ENCODE data around the gene IL21.
"Not testable (repeated sequence)": the region's sequence is repeated elsewhere in the genome, so short reads cannot be mapped to it uniquely, and the experiment has no call there.

IL21 gene

DNA sequence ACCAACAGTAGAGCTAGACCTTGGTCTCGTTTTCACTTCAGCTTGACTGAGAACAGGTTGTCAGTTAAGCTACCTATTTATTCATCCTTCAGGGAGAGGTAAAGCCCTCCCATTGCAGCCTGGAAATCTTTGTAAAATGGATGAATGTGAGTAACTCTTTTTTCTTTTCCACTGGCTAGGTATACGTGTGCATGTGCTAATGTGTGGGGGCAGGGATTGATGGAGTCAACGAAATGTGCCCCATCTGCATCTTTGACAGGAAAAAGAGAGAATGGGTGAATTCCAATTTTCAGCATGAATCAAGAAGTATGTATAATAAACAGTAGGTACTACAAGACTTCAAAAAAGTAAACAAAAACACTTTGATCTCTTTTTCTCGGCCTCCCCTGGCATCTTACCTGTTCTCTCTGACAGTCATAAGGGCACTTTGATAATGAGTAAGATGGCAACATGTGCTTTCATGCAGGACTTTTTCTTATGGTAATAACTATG, at the start of gene IL21:
IL21 (minus strand) TSS at position 51 of the 492 bp plus-strand sequence. CDS start 55 bp downstream, outside the sequence.
- no peak for DNase-seq

DNA sequence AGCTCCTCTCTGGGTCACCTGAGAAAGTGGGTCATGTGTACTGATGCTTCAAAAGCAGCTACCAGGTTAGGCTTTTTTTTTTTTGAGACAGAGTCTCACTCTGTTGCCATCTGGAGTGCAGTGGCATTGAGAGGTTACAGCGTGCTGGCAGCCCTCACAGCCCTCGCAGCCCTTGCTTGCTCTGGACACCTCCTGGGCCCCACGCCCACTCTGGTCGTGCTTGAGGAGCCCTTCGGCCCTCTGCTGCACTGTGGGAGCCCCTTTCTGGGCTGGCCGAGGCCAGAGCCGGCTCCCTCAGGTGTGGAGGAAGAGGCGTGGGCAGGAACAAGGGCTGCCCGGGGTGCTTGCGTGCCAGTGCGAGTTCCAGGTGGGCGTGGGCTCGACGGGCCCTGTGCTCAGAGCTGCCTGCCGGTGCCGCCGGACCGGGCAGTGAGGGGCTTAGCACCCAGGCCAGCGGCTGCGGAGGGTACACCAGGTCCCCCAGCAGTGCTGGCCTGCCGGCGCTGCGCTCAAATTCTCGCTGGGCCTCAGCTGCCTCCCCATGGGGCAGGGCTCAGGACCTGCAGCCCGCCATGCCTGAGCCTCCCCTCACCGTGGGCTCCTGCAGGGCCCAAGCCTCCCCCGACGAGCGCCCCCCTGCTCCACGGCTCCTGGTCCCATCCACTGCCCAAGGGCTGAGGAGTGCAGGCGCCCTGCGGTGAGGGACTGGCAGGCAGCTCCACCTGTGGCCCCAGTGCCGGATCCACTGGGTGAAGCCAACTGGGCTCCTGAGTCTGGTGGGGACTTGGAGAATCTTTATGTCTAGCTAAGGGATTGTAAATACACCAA, 49.3 kb upstream of the IL21 start:
- no peak for DNase-seq

DNA sequence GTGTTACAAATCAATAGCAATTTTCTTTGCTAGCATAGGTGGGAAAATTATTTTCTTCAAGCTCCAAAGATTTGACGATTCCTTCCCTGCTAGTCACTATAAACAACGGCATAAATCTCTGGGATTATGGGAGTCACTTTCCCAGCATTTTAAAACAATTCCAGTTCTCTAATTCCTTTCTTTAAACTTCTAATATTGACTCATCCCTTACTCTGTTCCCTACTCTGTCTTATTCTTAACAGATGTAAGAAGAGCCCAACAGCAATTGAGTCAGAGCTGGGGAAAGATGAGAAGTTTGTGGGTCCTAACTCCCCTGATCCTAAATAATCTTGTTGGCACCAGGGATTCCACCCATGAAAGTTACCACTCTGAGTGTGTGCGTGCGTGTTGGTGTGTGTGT, 47.4 kb upstream of the IL21 start:
- no peak for DNase-seq

DNA sequence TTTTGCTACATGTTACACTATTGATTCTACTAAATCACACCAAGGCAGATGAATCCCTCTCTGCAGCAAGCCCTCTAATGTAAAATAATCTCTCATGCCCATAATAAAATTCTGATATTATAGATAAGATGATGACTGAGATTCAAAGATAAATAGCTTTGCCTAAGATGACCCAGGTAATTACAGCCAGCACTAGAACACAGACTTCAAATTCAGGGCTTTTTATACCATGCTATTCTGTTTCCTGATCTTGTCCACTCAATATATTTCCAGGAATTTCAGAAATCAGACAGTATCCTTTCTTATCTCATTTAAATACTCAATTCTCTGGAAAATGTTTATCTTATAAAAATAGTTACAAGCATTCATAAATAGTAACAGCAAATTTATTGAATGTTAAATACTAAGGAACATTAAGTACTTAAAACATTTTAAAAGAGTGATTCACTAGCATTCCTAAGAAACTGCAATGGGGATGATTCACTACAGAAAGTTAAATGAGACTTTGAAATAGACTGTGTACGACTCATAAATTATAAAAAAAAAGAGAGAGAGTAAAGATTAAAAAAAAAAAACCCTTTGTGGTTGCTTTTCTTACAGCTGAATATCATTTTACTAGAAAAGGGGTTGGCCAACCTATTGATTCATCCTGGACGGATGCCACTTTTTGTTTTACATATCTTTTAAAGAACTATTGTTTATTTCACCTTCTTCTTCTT, 45.8 kb upstream of the IL21 start:
- no peak for DNase-seq

DNA sequence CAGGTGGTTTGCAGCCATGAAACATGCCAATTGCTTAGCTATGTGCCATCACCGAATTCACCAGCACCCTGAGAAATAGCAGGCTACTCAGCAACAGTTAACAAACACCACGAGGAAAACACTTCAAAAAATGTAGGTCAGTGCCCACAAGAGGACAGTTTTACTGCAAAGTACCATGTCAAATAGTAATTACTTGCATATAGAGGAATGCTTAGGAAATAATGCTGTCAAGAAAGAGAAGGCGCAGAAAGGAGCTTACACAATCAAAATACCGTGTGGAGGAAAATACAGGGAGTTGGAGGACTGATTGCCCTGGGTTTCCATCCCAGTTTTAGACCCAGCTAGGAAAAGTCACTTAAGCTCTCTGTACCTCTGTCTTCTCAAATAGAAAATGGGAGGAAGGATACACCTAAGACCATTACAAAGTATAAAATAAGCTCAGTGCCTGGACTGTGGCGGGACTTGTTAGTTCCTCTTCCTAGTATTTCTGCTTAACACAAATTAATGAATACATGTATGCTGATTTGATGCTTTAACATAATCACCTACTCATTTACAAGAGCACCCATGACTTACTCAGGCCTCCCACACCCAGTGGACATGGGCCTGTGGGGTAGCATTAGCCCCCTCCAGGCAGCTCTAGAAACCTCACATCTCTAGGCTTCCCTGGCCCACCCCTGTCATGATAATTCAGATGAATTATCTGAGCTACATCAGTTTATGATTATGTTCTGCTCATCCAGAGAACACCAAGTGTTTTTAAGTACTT, 44.5 kb upstream of the IL21 start:
- DNase-seq, result no peak

DNA sequence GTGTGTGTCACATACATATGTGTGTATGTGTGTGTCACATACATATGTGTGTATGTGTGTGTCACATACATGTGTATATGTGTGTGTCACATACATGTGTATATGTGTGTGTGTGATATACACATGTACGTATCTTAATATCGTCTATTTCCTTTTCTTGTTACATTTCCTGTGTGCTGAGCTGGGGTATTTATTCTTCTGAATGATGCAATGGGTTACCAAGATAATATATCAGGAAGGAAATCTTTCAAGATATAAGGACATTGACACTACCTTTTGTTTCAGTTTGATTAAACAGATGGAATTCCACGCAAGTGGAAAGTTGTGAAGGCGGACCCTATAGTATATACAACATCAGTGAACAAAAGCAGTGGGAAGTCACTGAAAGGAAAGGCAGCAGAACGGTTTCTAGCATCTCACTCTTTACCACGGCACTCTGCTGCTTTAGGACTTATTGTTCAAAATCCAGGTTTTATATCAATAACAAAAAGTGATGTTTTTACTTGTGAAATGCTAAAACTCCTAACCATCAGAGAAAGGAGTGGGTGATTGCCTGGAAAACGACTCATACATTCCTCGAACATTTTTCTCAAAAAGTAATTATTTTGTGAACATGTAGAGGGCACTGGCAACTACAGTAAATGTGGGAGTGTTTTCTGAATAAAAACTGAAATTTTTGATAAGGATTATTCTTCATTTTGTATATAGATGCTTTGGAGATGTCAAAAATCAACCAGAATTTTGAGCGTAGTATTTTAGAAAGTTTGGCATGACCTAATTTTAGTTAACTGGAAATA, 43.1 kb upstream of the IL21 start:
- DNase-seq, result no peak

DNA sequence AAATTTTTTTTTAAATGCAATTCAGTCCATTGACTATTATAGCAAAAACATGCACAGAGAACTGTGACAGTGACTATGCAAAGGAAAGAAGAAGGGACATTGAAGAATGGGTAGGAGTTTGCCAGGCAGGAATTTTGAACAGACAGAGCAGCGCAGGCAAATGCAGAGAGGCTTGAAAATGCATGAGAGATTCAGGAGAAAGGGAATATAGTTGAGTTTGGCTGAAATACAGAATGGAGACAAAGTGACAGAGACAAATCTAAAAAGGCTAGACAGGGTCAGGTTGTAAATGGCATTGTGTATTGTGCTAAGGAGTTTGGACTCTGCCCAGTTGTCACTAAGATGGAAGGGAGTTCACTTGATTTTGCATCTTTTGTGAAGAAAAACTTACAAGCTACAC, 42.4 kb upstream of the IL21 start:
- no peak for DNase-seq

DNA sequence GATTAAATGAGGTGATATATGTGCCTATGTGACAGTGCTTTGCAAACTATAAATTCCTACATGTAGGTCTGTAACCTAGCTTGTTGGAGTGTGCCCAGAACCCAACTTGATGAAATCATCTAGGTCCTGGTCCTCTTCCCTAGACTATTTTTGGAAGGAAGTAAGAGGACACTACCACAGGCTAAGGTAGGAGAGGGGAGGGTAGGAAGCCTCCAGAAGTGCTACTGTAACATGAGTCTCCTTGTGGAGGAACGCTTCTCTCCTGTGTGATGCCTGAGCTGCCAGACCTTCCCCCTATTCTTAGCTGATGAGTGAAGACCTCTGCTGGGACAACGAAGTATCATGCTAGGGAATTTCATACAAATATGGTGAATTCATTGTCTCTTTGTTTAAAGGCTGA, 41.8 kb upstream of the IL21 start:
- no peak for DNase-seq

DNA sequence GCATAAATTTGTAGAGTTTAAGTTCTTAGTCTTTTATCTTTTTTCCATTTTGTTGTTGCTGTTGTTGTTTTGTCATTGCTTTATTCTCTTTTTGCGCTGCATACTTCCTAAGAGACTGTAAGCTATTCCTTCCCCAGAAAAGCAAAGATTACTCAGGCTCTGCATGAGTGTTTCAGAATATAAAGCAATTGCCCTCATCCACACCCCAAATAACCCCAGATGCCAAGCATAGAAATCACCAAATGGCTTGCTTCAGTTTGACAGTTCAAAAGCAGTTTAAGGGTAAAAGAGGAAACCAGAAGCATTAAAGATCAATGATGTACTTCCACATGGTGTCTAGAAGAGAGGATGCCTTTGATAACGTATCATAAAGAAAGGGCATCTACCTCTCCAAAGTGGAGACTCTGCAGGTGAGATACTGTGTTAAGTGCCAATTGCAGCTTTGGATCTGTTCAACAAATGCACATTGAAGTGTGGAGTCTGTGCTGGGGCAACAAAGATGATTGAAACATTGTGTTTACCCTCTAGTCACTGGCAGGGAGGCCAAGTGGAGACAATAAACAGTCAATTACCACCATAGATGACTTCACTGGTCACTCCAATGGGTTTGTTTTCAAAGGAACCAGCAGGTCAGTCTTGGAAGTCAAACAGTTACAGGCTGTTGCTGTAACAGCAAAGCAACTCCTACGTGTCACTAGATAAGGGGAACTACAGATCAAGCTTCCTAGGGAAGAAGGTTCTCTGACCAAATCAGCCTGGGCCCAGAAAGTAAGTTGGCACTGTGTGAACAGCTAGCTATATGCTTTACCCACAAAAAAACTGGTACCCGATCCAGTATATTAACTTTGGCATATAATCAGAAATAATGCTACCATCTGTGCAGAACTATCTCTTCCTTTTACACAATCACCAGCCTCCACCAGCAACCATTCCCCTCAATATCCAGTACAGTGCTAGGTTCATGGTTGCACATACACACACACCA, 40.6 kb upstream of the IL21 start:
- DNase-seq, result no peak

DNA sequence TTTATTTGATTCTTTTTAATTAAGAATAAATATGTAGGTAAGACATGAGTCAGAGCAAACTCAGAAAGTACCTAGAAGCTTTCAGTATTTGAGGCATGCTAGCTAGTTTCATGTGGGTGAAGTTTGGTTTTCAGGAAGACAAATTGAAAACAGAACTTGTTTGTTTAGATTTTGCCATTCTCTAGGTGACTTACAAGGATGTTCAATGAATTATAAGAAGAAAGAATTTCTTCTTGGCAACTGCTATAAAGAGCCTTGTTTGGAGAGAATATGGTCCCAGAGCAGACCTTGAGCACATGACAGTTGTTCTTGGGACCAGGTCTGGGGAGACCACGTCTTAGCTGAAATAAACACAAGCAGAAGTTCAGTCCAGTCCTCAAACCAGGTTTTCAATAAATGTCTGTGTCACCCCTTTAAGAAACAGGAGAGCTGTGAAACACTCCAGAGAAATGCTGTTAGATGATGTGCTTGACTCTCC, 38.0 kb upstream of the IL21 start:
- DNase-seq, result no peak

DNA sequence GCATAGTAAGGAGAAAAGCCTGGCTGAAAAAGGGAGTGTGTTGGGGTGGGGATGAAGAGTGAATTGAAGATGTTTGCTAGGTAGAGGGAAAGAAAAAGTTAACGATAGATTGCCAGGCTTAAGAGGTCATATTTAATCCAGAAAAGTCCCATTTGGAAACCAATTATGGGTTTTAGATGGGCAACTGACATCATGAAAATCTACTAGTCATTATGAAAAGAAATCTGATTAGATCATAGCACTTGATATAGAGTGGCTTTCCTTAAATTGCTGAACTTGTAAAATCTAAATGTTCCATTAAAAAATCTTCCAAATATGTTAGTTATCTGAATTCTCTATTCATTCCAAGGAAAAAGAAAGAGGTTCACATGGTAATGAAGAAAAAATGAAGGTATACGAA, 37.5 kb upstream of the IL21 start:
- no peak for DNase-seq

DNA sequence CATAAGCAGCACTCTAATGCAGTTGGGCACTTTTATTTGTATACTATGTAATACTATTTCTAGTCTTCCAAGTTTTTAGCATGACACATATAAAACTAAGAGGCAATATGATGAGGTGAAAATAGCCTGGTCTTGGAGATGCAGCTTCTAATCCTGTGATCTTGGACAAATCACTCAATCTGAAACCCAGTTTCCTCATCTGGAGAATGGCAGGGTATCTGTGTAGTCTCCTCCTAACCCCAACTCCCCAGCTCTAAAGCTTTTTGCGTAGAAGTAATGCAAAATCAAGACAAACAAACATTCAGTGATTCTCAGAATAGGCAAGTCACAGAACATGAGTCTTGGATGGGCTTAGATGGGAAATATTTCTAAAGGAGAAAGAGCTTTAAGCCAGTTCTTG, 36.7 kb upstream of the IL21 start:
- DNase-seq, result no peak

DNA sequence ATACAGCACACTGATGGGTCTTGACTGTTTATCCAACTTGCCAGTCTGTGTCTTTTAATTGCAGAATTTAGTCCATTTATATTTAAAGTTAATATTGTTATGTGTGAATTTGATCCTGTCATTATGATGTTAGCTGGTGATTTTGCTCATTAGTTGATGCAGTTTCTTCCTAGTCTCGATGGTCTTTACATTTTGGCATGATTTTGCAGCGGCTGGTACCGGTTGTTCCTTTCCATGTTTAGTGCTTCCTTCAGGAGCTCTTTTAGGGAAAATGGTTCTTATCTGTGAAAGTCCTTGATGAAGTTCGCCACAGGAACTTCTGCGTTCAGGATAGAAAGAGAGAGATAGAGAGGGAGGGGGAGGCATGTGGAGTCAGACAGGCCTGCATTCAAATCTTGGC, 35.7 kb upstream of the IL21 start:
- DNase-seq, result not testable (repeated sequence)

DNA sequence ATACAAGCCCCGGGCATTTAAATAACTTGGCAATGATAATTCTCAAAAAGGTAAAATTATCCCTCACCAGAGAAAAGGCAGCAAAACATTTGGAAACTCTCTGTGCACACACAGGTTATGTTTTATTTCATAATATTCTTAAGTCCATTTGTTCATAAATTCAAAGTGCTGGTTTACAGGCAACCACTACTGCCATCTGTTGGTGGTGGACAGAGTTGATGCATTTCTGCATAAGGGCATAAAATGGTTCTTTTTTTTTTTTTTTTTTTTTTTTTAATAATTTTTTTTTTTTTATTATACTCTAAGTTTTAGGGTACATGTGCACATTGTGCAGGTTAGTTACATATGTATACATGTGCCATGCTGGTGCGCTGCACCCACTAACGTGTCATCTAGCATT, 31.5 kb upstream of the IL21 start:
- peak; percentile 61 for DNase-seq

DNA sequence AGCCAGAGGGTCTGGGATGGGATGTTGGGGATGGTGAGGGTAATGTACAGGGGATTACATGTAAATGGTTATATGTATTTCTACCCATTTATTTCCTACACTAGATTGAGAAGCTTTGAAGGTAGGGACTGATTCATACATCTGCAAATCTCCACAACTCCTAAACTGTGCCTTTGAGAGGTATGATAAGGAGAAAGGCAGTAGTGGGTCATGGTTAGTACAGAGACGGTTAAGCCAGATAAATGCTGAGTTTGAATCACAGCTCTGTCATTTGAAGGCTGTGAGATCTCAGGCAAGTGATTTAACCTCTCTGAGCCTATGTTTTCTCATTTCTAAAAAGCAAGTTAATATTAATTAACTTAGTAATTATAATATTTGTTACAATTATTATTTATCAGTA, 29.3 kb upstream of the IL21 start:
- no peak for DNase-seq

DNA sequence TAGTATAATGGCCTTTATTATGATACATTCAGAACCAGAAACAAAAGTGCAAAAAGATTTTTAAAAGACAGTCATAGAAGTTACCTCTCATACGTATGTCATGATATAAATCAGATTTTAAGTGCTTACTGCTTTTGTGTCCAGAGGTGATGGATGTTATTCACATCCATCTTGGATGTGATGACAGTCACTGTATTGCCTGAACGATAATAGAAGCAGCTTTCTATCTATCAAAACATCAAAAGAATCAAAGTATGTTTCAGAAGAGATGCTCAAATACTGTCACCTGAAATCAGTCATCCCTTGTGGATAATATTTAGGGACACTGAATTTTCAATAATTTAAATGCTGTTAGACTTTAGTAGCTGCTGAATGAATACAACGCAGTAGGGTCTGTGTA, 26.8 kb upstream of the IL21 start:
- DNase-seq, result no peak

DNA sequence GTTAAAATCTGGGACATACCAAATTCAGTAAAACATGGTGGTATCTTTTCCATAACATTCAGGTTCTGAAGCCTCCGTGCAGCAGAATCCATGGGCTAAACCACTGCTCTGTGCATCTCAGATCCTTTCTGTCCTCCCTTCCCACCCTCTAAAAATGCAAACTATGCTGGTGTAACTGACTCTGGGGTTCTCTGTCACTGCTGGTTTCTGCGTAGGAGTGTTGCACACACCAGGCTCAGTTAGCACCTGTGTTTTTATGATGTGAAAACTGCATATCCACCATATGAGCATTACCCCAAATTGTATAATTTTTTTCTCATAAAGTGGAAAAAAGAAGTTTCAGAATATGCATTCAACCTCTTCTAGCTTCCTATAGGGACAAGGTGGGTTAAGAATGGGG, 22.4 kb upstream of the IL21 start:
- DNase-seq, result no peak

DNA sequence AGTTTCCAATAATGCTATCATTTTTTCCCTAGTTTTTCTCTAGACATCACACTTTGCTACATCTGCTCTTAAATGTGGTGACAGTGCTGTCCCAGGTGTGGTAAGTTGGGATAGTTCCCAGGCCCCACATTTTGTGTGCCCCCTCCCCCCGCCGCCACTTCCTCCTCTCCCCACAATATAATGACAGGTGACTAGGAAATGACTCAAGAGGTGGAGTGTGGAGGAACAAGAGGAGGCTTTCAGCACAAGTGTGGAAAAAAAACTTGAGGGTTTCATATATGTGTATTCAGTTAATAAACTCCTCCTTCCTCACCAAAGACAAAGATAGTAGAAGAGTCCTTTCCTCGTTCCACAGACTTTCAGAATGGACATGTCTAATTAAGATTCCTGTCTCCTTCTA, 18.3 kb upstream of the IL21 start:
- peak; percentile 25 for DNase-seq

DNA sequence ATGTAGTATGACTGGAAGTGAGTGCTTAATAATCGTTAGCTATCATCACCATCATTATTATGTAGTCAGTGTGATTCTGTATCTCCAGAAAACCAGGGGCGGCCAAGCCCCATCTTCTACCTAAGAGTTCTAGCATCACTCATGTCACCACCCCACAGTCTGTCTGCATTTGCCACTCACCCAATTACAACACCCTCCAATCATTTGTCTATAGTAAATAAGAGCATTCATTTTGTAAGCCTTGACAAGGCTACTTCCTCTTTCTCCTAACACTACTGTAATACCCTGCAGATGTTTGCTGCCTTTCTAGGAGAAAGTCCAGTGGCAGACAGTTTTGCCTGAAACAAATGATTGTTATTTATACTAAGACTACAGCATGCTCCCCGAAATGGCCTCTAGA, 15.8 kb upstream of the IL21 start:
- DNase-seq, result no peak

DNA sequence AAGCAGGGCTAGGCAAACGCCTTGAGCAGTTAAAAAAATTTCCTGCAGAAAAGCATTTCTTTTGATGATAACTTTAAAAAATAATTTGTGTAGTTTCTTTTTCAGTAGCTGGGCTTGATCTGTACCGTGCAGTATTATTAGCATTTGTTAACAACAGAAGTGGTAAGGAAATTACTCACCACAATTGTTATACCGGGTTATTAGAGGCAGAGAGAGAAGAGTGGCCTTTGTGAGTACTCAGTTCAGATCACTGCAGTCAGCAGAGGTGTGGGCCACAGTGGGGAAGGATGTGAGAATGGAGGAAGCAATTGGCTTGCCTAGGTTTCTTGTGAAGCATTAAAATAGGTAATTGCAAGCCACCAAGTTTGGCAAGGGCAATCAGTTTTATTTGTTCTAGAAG, 14.3 kb upstream of the IL21 start:
- peak; percentile 15 for DNase-seq

DNA sequence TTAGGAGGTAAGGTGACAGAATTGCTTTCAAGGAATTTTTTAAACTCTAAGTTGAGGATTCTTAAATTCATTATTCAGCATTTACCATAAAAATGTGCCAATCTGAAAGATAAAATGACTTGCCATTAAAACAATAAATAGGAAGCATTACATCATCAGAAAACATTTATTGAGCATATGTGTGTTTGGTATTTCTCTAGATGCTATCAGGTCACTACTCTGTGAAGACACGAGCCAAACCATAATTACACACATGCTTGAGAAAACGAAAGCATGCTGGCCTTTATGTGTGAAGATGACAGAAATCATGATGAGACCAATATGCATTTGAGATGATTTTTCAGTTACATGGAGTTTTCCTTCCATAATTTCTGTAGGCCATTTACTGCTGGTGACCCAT, 12.3 kb upstream of the IL21 start:
- DNase-seq, result no peak

All from CD4-positive, alpha-beta T cell treated with Interleukin-17A for 4 hours (primary cell).